ENCODE results near the gene PSMB5.

DNA sequence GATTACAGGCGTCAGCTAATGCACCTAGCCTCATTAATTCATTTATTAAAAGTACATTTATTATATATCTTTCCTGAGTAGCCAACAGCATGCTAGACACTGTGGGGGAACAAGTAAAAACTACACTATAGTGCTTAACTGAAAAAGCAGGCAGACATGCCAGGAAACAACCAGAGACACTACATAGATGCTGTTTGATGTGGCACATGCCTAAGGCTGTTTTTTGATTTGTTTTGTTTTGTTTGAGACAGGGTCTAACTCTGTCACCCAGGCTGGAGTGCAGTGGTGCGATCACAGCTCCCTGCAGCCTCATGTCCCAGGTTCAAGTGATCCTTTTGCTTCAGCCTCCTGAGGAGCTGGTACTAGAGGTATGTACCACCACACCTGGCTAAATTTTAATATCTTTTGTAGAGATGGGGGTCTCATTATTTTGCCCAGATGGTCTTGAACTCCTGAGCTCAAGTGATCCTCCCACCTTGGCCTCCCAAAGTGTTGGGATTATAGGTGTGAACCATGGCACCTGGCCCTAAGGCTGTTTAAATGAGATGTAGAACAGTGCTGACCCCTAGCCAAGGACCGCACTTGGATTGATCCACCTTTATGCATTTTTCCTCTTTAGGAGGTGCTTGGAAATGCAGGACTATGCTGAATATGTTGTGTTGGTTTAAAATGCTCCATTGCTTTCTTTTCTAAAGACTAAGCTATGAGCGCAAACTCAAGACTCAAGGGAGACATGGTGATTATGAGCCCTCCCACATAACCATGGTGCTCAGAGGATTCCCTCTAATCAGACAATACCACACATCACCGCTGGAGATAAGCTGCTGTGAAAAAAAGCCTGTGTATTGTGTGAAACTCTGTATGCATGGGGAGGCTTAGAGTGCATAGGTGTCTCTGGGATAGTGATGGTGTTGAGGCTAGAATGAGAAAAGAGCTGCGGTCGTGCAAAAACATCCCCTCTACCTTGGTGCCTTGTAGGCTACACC is 14.3 kb downstream of the PSMB5 start:
- no peak for TF ChIP-seq SUZ12 (IDR thresholded peaks at IDR 0.05)
- TF ChIP-seq ELF4 (IDR thresholded peaks at IDR 0.05), result no peak
- TF ChIP-seq TARDBP (IDR thresholded peaks at IDR 0.05), result no peak
- no peak for TF ChIP-seq FOXK2 (IDR thresholded peaks at IDR 0.05)
- TF ChIP-seq FOXM1 (IDR thresholded peaks at IDR 0.05; ENCODE audit: borderline replicate concordance), result no peak
- TF ChIP-seq, protein P1, sequence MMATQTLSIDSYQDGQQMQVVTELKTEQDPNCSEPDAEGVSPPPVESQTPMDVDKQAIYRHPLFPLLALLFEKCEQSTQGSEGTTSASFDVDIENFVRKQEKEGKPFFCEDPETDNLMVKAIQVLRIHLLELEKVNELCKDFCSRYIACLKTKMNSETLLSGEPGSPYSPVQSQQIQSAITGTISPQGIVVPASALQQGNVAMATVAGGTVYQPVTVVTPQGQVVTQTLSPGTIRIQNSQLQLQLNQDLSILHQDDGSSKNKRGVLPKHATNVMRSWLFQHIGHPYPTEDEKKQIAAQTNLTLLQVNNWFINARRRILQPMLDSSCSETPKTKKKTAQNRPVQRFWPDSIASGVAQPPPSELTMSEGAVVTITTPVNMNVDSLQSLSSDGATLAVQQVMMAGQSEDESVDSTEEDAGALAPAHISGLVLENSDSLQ (IDR thresholded peaks at IDR 0.05), result no peak
- TF ChIP-seq CTBP1 (IDR thresholded peaks at IDR 0.05; ENCODE audit: borderline replicate concordance), result no peak
- TF ChIP-seq SP1 (IDR thresholded peaks at IDR 0.05), result no peak
- no peak for TF ChIP-seq NFRKB (IDR thresholded peaks at IDR 0.05)
- TF ChIP-seq BHLHE40 (IDR thresholded peaks at IDR 0.05; ENCODE audit: borderline replicate concordance), result no peak
- TF ChIP-seq HDGF (IDR thresholded peaks at IDR 0.05; ENCODE audit: borderline replicate concordance), result no peak
